Measurements from ENCODE around the gene CNOT4.

CNOT4 gene

GRCh38 chr7:135389971-135390370 is 119.9 kb downstream of the CNOT4 start:
- no peak for DNase-seq

- DNase-seq: no peak
These were observed 121.3 kb downstream of the CNOT4 start for GRCh38 chr7:135388616-135389015.

GRCh38 chr7:135386776-135387175 is 123.1 kb downstream of the CNOT4 start:
- no peak for DNase-seq

GRCh38 chr7:135386181-135386580 is 123.7 kb downstream of the CNOT4 start:
- DNase-seq: no peak

DNA sequence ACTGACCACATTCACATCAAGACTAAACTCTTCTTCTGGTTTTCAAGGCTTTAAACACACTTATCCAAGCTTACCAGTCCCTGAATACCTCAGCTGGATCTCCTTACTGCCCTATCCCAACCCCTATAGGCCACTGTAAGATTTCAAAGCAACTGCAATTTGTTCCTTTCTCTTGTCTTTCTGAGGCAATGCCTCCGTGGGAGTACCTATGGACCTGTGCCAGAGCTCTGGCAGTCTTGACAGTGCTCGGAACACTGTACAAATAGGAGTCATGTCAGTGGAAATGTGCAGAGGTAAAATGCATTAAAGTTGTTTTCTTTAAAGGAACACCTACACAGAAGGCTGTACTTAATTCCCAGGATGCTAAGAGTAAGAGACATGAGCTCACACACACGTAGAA is 124.7 kb downstream of the CNOT4 start:
- no peak for DNase-seq

- DNase-seq: no peak
These were observed 126.3 kb downstream of the CNOT4 start for GRCh38 chr7:135383525-135384175.

DNA sequence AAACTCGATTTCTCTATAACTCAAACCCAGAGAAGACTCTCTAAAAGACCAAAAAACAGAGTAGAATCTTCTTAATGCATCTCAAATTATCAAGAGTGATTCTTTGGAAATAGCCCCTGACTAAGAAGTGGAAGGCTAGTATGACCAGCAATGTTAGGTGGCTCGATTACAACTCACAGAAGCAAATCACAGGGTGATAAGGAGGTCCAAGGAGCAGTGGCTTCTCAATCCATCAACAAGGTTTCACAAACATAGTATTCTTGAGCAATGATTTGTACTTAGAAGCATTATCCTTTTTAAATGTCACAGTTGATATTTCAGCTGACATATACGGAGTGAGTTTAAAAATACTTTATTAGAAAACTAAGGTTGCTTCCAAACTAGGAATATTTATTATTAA is 127.7 kb downstream of the CNOT4 start:
- no peak for DNase-seq

- no peak for DNase-seq
These were observed 128.5 kb downstream of the CNOT4 start for GRCh38 chr7:135381369-135381768.

DNA sequence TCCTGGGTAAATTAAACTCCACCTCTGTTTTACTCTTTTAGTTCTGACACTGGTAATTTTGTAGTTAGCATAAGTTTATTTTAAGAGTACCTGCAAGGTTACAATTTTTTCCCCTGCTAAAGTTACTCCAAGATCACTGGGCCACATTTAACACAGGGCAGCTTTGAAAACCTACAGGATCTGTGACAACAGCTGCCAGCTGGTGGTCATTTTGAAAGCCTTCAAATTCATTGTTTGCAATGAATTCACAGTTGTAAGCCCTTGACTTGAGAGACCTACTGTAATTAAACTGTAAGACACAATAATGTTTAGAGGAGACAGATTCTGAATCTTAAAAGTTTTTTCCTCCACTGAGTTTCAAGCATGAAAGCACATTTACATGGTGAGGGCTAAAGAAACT is 129.6 kb downstream of the CNOT4 start:
- DNase-seq: no peak

DNA sequence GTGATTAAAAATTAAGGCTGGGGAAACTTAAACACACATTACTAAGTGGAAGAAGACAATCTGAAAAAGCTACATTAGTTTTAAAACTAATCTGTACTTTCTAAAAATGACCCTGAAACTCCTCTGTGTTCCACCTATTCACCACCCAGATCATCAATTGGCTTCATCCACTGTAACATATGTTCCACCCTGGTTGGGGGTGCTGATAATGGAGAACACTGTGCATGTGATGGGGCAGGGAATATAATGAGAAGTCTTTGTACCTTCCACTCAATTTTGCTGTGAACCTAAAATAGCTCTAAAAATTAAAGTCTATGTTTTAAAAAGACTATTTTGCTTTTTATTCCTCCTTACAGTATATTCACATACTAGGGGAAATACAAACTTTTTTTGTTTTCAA is 132.7 kb downstream of the CNOT4 start:
- DNase-seq: no peak

DNA sequence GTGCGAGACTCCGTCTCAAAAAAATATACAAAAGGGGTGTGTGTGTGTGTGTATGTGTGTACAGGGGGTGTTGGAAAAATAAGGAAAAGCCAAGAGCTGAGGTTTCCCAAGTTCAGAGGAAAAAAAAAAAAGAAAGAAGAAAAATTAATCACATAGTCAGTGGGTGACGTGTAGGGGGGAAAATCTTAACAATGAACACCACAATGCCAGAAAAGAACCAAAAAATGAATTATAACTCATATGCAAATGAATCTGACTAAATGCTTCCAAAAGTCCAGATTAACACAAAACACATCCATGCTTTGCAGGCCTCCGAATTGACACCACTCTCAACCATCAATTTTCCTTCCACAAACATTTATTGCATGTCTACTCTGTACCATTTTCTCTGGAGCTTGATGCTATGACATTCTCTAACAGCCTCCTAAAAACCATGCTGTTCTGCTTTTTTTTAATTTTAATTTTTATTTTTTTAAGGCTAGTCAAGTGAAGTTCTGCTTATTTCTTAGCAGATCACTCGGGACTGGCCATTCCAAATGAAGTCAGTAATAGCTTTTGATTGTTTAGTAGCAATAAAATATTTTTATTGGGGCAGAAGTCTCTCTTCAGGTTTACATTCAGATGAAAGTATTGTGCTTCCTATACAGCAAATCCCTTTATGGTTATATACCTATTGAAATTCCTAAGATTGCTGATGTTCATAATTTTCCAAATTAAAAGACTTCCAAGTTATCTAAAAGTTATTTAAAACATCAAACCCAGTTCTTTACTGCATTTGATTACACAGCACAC is 133.8 kb downstream of the CNOT4 start:
- DNase-seq: no peak

DNA sequence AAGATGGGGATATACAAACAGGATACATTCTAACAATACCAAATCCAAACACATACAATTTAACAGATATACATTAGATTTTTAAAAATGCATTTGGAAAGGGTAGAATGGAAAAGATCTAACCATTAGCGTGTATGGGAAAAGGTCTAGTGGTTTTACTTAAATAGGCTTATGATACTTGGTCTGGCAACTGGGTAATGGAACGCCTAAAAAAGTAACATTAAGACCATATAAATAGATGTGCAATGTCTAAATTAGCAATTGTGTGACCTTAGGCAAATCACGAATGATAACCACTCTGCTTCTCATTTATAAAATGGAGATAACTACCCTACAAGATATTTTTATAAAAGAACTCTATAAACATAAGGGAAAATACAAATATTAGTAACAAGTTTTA is 135.2 kb downstream of the CNOT4 start:
- no peak for DNase-seq

DNA sequence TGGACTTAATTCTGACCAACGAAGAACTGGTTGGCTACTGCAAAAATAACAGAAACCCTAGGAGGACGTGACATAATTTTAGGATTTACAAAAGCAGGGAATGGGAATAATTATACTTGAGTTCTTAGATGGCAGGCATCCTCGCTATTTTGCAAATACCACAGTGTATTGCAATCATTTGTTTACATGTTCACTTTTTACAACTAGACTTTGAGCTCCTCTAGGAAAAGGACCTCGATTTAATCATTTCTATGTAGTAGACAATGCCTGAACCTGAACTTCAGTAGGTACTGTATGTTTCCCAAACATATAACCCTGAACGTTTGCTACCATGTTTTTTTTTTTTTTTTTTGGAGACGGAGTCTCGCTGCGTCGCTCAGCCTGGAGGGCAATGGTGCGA is 137.7 kb downstream of the CNOT4 start:
- DNase-seq: no peak

- DNase-seq: no peak
These were observed 139.2 kb downstream of the CNOT4 start for GRCh38 chr7:135370656-135371055.

GRCh38 chr7:135369405-135369804 is 140.5 kb downstream of the CNOT4 start:
- no peak for DNase-seq

DNA sequence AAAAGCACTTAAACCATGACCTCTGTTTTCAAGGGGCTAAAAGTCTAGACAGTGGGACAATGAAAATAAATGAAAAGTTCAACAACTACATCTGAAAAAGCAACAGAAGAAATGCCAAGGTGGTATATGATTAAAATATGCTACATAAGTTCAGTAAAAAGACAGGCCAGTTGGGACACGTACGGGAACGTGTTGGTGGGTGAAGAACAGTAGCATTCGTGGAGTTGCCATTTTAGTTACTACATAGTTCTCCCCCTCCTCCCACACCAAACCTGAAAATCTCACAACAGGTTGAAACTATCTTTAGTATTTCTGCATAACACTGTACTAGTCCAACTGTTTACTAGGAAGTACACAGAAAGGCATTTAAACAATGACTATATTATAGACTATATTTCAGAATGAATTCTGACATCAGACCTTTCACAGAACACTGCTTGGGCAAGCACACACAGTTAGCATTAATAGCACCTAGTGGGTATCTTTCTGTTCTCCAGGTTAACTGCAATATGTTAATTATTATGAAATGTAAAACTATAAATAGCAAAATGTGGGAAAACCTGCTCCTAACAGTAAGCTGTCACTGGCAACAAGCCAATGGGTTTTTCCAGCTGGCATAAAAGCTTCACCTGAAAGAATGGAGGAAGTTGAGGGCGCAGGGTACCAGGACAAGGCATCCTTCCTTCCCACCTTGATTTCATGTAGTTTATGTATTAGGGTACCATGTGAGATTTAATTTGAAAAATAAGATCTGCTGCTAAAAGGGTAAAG is 141.3 kb downstream of the CNOT4 start:
- DNase-seq: no peak

- no peak for DNase-seq
These were observed 142.9 kb downstream of the CNOT4 start for GRCh38 chr7:135366843-135367508.

GRCh38 chr7:135365721-135366120 is 144.2 kb downstream of the CNOT4 start:
- DNase-seq: no peak

DNA sequence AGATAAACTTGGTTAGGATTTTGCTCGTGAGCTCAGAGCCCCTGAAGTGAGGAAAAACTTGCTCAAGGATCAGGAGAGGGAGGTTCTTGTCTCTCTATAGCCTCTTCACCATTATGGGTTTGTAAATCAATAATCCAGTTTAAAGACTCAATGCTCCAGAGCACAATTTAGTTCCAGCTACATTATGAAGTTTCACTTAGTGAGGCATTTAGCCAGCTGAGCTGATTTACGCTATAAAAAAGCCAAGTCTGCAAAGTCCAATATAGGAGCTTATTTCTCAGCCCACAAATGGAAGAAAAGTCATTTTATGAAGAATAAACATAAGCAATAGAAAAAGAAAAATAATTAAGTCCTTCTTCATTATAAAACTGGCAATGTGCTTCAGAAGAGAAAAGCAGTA is 145.7 kb downstream of the CNOT4 start:
- DNase-seq: no peak

DNA sequence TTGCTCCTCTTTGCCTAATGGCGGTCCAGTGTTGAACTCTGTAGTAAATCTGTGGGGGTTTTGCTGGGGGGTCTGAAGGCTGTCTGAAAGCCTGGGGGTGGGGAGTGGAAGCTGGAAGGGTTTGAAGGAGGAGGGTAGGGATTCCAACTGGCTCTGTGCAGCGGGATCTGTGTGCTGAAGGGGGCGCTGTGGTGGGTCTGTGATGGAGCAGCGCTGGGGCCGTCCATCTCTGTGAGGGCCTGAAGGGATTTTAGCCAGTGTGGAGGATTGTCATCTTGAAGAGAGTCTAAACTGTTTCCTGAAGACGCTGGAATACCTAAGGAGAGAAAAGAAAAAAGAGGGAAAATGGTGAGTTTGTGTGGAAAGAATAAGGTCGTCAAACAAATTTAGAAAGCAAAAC is 147.0 kb downstream of the CNOT4 start:
- no peak for DNase-seq

GRCh38 chr7:135361788-135362187 is 148.1 kb downstream of the CNOT4 start:
- no peak for DNase-seq

DNA sequence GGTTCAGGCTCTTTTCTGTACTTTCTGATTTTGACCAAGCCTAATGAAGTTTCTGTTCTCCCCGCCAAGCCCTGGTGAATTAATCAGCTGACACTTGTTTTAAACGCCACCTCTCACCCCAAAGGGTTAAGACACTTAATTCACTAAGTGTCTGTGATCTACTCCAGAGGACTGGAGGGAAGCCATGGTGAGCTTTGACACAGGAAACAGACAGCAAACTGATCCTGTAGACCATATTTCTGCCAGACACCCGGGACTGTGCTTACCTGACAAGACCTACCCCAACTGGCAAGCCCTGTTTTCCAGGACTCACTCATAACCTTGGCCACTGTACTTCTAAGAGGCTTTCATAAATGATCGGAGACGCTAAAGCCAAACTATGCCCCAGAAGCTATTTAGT is 150.3 kb downstream of the CNOT4 start:
- no peak for DNase-seq

- DNase-seq: no peak
These were observed 154.4 kb downstream of the CNOT4 start for GRCh38 chr7:135355377-135356048.

Data from NCI-H1694 (cell line).